OCI-LY7 (cell line): ENCODE measurements around the gene KAZN. TPM values are rescaled to one million over a fixed set of nuclear protein-coding genes. Genes with fewer than 3 reads are reported as not detected.

Experiments used
- BruUV-seq: library from RNA; stranded (reverse); fragments of 400-500 nt; replicated peaks from 2 replicates; lab custom pipeline; 2021; lab: Mats Ljungman, UMichigan
- CTCF ChIA-PET: fragments of 300-600 bp; sonication (Branson Sonifier 250); formaldehyde crosslinking; loops from one replicate; lab custom pipeline; 2022; ENCODE audit warnings: antibody characterized with exemption; ENCODE audit not compliant: unreplicated experiment; lab: Charles Lee
- POLR2A ChIA-PET: fragments of 300-600 bp; sonication (Branson Sonifier 250); formaldehyde crosslinking; loops from one replicate; lab custom pipeline; 2022; ENCODE audit warnings: antibody characterized with exemption; lab: Charles Lee
- DNase-seq: peaks from one replicate; pipeline ENCODE4 v3.0.0-alpha.2; 2015; ENCODE audit warnings: low spot score
- H2AFZ ChIP-seq: fragments of 200-600 bp; sonication (generic), shearing (Covaris generic); 2 replicates; pipeline ENCODE4 v1.6.1; 2014; ENCODE audit warnings: mild to moderate bottlenecking, antibody characterized with exemption, low read length, moderate library complexity
- H3K27ac ChIP-seq: fragments of 200-600 bp; sonication (generic); 2 replicates; pipeline ENCODE4 v1.5.1; 2014; ENCODE audit warnings: mixed run types, low read depth, mild to moderate bottlenecking, moderate library complexity, low read length, inconsistent platforms; ENCODE audit not compliant: poor library complexity, severe bottlenecking
- H3K36me3 ChIP-seq: fragments of 200-600 bp; sonication (generic); 2 replicates; pipeline ENCODE4 v1.6.1; 2014; ENCODE audit warnings: mild to moderate bottlenecking, antibody characterized with exemption, low read length, moderate library complexity, mixed read lengths; ENCODE audit not compliant: insufficient read depth
- H3K4me1 ChIP-seq: fragments of 200-600 bp; sonication (generic); 2 replicates; pipeline ENCODE4 v1.5.1; 2014; ENCODE audit warnings: mild to moderate bottlenecking, low read length; ENCODE audit not compliant: insufficient read depth, poor library complexity, severe bottlenecking
- H3K4me2 ChIP-seq: fragments of 200-600 bp; sonication (generic); 2 replicates; pipeline ENCODE4 v1.6.1; 2014; ENCODE audit warnings: mild to moderate bottlenecking, low read length
- H3K4me3 ChIP-seq: fragments of 200-600 bp; sonication (generic); 2 replicates; pipeline ENCODE4 v1.5.1; 2014; ENCODE audit warnings: mild to moderate bottlenecking, low read depth, low read length; ENCODE audit not compliant: poor library complexity, severe bottlenecking
- H3K79me2 ChIP-seq: fragments of 200-600 bp; sonication (generic); 2 replicates; pipeline ENCODE4 v1.6.1; 2016; ENCODE audit warnings: low read depth, mild to moderate bottlenecking, low read length, moderate library complexity, mixed read lengths; ENCODE audit not compliant: insufficient read depth
- H3K9me2 ChIP-seq: fragments of 200-600 bp; sonication (generic); 2 replicates; pipeline ENCODE4 v1.6.1; 2016; ENCODE audit warnings: mild to moderate bottlenecking, low read length, mixed read lengths; ENCODE audit not compliant: insufficient read depth
- H3K9me3 ChIP-seq: fragments of 200-600 bp; sonication (generic); 2 replicates; pipeline ENCODE4 v1.6.1; 2014; ENCODE audit warnings: mild to moderate bottlenecking, mixed run types, low read length, mixed read lengths
- H4K20me1 ChIP-seq: fragments of 200-600 bp; sonication (generic); 2 replicates; pipeline ENCODE4 v1.6.1; 2014; ENCODE audit warnings: mild to moderate bottlenecking, antibody characterized with exemption, low read length, moderate library complexity, mixed read lengths; ENCODE audit not compliant: insufficient read depth
- CTCF ChIP-seq: fragments of 200-600 bp; sonication (generic); conservative IDR thresholded peaks from 2 replicates; pipeline ENCODE4 v1.5.1; 2014; ENCODE audit warnings: mild to moderate bottlenecking, antibody characterized with exemption, low read length, moderate library complexity, mixed read lengths
- EZH2phosphoT487 ChIP-seq: fragments of 200-600 bp; sonication (generic); IDR thresholded peaks from 2 replicates; pipeline ENCODE4 v1.6.1; 2018; ENCODE audit warnings: low read depth, borderline replicate concordance, mild to moderate bottlenecking, mixed run types, antibody characterized with exemption, low read length, moderate library complexity, mixed read lengths
- intact Hi-C: fragments of 100-400 bp; cut with micrococcal nuclease; formaldehyde crosslinking; loops from one replicate; pipeline ENCODE4 v1.10.0; 2022; ENCODE audit not compliant: unreplicated experiment
- total RNA-seq, 2 experiments: library from RNA; depleted of rRNA in 1 of 2; stranded (reverse); fragments of >200 nt in 1 of 2; shearing (Covaris generic) in 1 of 2; gene quantifications; 2 replicates each; pipeline ENCODE4 v1.2.3, GENCODE V29; 2014 to 2022

KAZN gene
- total RNA-seq, 2 experiments from 2014 or later, result 0.40 to 2.4 TPM

- Histone ChIP-seq H3K36me3 (no peaks in the 10 kb centered on the region), H3K4me3 (no peak overlapping the region), H2AFZ (no peak overlapping the region), H3K4me2 (no peak overlapping the region), H3K9me3 (no peaks in the 10 kb centered on the region), H3K4me1 (no peaks in the 10 kb centered on the region), H4K20me1 (no peaks in the 10 kb centered on the region), H3K27ac (no peak overlapping the region), H3K9me2 (no peaks in the 10 kb centered on the region), H3K79me2 (no peaks in the 10 kb centered on the region)
- intact Hi-C loops, result no loop called here
- TF ChIP-seq CTCF (no peak; the same call in 1 of the 2 replicates), EZH2phosphoT487 (no peak)
- ChIA-PET CTCF (no interaction called here), POLR2A (no interaction called here)
- DNase-seq, result no peak
- BruUV-seq, result no TSS peak
Measured at GRCh38 chr1:15055736-15056415, 457.4 kb downstream of the KAZN start.

GRCh38 chr1:15056515-15057285 is 458.2 kb downstream of the KAZN start:
- no peak for DNase-seq

More at GRCh38 chr1:15056515-15057285, 458.2 kb downstream of the KAZN start:
- Histone ChIP-seq H3K4me3 (no peak overlapping the region), H3K9me3 (no peaks in the 10 kb centered on the region), H3K4me2 (no peak overlapping the region), H4K20me1 (no peaks in the 10 kb centered on the region), H3K4me1 (no peaks in the 10 kb centered on the region), H3K9me2 (no peaks in the 10 kb centered on the region), H3K79me2 (no peaks in the 10 kb centered on the region), H3K36me3 (no peaks in the 10 kb centered on the region), H2AFZ (no peak overlapping the region), H3K27ac (no peak overlapping the region)
- CTCF ChIA-PET, result interaction anchor here (0.6 kb wide), 1 partner anchor 56 kb away, joined by 3 read pairs; no protein-coding TSS in a partner anchor
- no peak for TF ChIP-seq EZH2phosphoT487
- TF ChIP-seq CTCF, result no peak
- POLR2A ChIA-PET, result interaction anchor here (0.7 kb wide), 1 partner anchor 15 kb away, joined by 3 read pairs; no protein-coding TSS in a partner anchor
- intact Hi-C loops, result no loop called here
- no TSS peak for BruUV-seq
